SK-N-SH treated with all-trans-retinoic acid at 6 μM for 48 hours (cell line): Measurements from ENCODE around the gene RND3.

Experiments
- BACH2 ChIP-seq: fragments of 250-450 bp; sonication (Bioruptor Pico); IDR thresholded peaks from 2 replicates; pipeline ENCODE4 v1.9.0; 2021; ENCODE audit warnings: mild to moderate bottlenecking, borderline replicate concordance
- CREB5 ChIP-seq: fragments of 250-450 bp; sonication (Bioruptor Pico); IDR thresholded peaks from 2 replicates; pipeline ENCODE4 v1.5.1; 2020; ENCODE audit warnings: low read depth, mild to moderate bottlenecking, moderate library complexity
- PATZ1 ChIP-seq: fragments of 250-450 bp; sonication (Bioruptor Pico); IDR thresholded peaks from 2 replicates; pipeline ENCODE4 v1.8.0; 2020; ENCODE audit warnings: mild to moderate bottlenecking, moderate library complexity, borderline replicate concordance
- TSHZ2 ChIP-seq: fragments of 250-450 bp; sonication (Bioruptor Pico); IDR thresholded peaks from 2 replicates; pipeline ENCODE4 v1.5.0; 2020; ENCODE audit warnings: mild to moderate bottlenecking, moderate library complexity
- ZFP3 ChIP-seq: fragments of 250-450 bp; sonication (Bioruptor Pico); IDR thresholded peaks from 2 replicates; pipeline ENCODE4 v1.5.0; 2020; ENCODE audit warnings: mild to moderate bottlenecking, moderate library complexity
- ZFP30 ChIP-seq: fragments of 450-650 bp; formaldehyde crosslinking; IDR thresholded peaks from 2 replicates; pipeline ENCODE4 v1.5.0; 2022; ENCODE audit warnings: mild to moderate bottlenecking, moderate library complexity

DNA sequence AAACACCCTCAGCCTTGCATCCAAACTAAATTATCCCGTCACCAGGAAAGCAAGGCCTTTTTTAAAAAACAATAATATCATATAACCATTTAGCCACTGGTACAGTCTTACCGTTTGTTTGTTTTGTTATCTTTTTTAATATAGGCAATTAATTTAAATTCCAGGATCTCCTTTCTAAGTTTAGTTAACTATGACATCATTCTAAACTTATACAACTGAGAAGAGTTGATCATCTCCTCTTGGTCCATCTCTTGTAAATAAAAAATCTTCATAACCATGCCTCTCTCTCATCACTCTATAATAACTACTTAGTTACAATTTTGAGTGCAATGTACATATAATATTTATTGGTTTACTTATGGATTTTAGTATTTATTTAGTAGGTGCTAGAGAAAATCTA is 46.2 kb downstream of the RND3 start:
- TF ChIP-seq ZFP30 (CRISPR knock-in tag), result no peak
- TF ChIP-seq CREB5 (CRISPR knock-in tag), result no peak
- TF ChIP-seq BACH2, result no peak
- TF ChIP-seq ZFP3, result no peak
- TF ChIP-seq PATZ1 (CRISPR knock-in tag), result no peak
- no peak for TF ChIP-seq TSHZ2
